C4-2B (cell line): Measurements from ENCODE around the gene KLHL26.

Experiments
- H3K27ac ChIP-seq: fragments of 450-650 bp; 2 replicates; pipeline ENCODE4 v1.5.1; 2017
- ZFX ChIP-seq: fragments of 450-650 bp; IDR thresholded peaks from 2 replicates; pipeline ENCODE4 v1.6.1; 2017
- TF ChIP-seq, protein P1 (sequence below): fragments of 450-650 bp; conservative IDR thresholded peaks from 2 replicates; pipeline ENCODE4 v1.5.1; 2017; ENCODE audit warnings: mild to moderate bottlenecking

Gene KLHL26

DNA sequence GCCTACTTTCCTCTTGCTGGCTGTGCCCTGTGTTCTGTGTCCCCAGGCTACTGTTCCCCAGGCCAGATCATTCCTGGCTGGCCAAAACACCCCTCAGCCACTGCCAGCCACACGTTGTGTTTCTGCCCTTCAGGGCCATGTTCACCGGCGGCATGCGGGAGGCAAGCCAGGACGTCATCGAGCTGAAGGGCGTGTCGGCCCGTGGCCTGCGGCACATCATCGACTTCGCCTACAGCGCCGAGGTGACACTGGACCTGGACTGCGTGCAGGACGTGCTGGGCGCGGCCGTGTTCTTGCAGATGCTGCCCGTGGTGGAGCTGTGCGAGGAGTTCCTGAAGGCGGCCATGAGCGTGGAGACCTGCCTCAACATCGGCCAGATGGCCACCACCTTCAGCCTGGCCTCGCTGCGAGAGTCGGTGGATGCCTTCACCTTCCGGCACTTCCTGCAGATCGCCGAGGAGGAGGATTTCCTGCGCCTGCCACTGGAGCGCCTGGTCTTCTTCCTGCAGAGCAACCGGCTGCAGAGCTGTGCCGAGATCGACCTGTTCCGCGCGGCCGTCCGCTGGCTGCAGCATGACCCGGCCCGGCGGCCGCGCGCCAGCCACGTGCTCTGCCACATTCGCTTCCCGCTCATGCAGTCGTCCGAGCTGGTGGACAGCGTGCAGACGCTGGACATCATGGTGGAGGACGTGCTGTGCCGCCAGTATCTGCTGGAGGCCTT is 30.9 kb downstream of the KLHL26 start:
- H3K27ac ChIP-seq = no peak overlapping the region
- no peak for TF ChIP-seq ZFX
- TF ChIP-seq, protein P1, sequence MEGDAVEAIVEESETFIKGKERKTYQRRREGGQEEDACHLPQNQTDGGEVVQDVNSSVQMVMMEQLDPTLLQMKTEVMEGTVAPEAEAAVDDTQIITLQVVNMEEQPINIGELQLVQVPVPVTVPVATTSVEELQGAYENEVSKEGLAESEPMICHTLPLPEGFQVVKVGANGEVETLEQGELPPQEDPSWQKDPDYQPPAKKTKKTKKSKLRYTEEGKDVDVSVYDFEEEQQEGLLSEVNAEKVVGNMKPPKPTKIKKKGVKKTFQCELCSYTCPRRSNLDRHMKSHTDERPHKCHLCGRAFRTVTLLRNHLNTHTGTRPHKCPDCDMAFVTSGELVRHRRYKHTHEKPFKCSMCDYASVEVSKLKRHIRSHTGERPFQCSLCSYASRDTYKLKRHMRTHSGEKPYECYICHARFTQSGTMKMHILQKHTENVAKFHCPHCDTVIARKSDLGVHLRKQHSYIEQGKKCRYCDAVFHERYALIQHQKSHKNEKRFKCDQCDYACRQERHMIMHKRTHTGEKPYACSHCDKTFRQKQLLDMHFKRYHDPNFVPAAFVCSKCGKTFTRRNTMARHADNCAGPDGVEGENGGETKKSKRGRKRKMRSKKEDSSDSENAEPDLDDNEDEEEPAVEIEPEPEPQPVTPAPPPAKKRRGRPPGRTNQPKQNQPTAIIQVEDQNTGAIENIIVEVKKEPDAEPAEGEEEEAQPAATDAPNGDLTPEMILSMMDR = no peak

DNA sequence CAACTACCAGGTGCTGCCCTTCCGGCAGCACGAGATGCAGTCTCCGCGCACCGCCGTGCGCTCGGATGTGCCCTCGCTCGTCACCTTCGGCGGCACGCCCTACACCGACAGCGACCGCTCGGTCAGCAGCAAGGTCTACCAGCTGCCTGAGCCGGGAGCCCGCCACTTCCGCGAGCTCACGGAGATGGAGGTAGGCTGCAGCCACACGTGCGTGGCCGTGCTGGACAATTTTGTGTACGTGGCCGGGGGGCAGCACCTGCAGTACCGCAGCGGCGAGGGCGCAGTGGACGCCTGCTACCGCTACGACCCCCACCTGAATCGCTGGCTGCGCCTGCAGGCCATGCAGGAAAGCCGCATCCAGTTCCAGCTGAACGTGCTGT is 31.4 kb downstream of the KLHL26 start:
- TF ChIP-seq, protein P1 = no peak
- no peak for TF ChIP-seq ZFX
- no peak overlapping the region for H3K27ac ChIP-seq

DNA sequence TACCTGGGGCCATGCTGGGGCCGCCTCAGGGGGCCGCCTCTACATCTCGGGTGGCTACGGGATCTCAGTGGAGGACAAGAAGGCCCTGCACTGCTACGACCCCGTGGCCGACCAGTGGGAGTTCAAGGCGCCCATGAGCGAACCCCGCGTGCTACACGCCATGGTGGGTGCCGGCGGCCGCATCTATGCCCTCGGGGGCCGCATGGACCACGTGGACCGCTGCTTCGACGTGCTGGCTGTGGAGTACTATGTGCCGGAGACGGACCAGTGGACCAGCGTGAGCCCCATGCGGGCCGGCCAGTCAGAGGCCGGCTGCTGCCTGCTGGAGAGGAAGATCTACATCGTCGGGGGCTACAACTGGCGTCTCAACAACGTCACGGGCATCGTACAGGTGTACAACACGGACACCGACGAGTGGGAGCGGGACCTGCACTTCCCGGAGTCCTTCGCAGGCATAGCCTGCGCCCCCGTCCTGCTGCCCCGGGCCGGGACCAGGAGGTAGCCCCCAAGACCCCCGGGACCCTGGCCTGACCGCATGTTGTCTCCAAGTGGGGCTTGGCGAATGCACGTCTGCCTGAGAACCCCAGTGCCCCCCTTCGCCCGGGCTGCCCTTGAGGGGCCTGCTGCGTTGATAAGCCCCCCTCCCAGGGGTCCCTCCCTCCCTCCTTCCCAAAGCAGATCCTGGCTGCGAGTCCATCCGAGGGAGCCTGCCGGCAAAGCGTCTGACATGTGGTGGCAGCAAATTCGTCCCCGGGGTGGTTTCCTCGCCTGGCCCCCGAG is 32.1 kb downstream of the KLHL26 start:
- no peak for TF ChIP-seq ZFX
- TF ChIP-seq, protein P1 = no peak
- no peak overlapping the region for H3K27ac ChIP-seq

DNA sequence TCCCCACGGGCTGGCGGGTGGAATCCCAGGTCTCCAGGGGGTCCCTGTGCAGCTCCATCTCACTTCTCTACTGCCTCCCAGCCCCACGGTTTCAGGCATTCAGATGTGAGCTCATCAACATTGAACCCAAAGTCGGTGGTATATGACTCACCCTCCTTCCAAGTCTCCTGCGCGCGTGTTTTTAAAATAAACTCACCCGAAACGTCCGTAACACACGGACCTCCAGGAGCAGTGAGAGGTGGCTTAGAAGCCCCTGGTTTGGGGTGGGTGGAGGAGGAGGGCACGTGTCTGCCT is 32.6 kb downstream of the KLHL26 start:
- no peak overlapping the region for H3K27ac ChIP-seq
- TF ChIP-seq, protein P1 = no peak
- TF ChIP-seq ZFX = no peak

DNA sequence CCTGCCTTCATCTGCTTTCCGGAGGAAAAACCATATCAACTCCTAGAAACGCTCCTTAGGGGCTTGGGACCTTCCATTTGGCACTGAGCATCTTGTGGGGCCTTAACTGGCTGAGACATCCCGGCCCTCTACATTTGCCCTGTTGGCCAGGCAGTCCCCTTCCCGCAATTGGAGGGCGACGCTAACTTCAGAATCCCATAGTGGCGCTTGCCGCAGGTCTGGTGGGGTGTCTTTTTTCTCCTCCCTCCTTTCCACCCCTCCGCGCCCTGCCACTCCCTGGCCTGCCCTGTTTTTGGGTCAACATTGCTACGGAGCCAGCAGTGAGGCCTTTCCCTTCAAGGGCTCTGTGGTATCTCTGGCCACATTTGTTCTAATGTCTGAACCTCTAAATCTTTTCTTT is 33.1 kb downstream of the KLHL26 start:
- TF ChIP-seq, protein P1 = no peak
- no peak for TF ChIP-seq ZFX
- no peak overlapping the region for H3K27ac ChIP-seq

DNA sequence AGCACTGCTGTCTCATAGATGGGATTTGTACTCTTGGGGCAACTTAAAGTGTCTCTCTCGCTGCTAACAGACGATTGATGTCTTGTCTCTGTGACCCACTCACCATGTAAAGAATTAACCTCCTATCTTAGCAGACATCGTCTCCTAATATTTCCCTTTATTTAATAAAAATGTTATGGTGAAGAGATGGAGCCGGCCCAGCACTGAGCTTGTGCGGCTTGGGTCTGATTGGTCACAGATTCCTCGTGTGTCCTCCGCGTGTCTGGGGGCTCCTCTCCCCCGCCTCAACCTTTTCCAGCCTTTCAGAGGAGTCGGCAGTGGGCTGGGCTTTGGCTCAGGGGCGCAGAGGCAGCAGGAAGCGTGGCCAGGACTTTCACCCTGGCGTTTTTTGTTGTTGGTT is 33.5 kb downstream of the KLHL26 start:
- no peak for TF ChIP-seq ZFX
- TF ChIP-seq, protein P1 = no peak
- no peak overlapping the region for H3K27ac ChIP-seq

DNA sequence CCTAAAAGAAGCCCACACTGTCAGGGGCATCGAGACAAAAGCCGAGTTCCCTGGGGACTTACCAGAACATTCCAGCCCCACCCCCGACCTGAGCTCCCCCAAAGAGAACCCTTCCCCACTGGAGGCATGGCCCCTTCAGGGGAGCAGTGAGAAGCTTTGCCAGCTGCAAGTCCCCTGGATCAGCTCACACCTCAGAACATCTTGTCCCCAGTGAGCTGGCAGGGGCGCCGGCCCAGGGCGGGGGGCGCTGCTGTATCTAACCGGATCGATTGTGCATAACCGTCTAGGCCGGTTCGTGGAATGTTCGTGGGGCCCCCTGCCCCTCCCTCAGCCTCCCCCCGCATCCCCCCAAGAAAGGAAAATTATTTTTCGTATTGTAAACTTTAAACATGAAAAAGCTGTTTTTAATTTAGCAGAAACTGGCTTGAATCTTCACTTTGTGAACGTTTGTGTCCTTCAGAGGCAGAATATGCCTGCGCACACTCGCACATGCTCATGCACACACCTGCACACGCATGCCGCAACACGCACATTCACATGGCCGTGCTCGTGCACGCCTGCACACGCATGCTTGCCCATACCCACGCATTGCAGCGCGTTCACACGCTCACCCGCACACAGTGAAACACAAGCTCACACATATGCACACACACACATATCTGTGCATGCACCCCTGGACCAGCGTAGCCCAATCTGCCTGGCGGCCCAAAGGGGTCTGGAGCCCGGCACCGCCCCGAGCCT is 34.6 kb downstream of the KLHL26 start:
- H3K27ac ChIP-seq = no peak overlapping the region
- TF ChIP-seq, protein P1 = no peak
- no peak for TF ChIP-seq ZFX
